Activated gamma-delta T cell treated with Interleukin-2 at 50 U/mL for 16 hours (primary cell): ENCODE results near the gene NEDD4L.

ENCODE experiments used
- DNase-seq: peaks from one replicate; pipeline ENCODE4 v3.0.0-alpha.2; 2020

The NEDD4L gene

DNA sequence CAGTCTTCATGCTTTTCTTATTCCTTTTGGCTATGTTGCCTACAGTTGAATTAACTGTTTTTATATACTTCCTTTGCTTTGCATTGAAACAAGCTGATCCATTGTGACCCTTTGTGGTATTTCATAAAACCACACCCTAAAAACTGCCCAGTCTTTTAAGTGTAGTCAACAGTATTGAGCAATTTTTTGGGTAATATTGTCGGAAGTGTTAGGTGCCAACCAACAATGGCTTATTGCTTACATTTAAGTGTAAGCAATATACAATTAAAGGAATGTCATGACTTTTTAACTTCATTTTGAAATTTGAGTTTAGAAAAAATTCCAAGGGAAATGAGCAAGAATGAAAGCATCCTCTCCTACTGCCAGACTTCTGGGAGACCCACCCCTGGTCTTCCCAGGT is 174.1 kb downstream of the NEDD4L start:
- DNase-seq, result no peak

- DNase-seq, result no peak
These were observed 177.2 kb downstream of the NEDD4L start for GRCh38 chr18:58221060-58221725.

- no peak for DNase-seq
These were observed 178.6 kb downstream of the NEDD4L start for GRCh38 chr18:58222432-58223125.

GRCh38 chr18:58223717-58224424 is 179.8 kb downstream of the NEDD4L start:
- DNase-seq, result no peak

- DNase-seq, result no peak
These were observed 180.4 kb downstream of the NEDD4L start for GRCh38 chr18:58224425-58224750.

DNA sequence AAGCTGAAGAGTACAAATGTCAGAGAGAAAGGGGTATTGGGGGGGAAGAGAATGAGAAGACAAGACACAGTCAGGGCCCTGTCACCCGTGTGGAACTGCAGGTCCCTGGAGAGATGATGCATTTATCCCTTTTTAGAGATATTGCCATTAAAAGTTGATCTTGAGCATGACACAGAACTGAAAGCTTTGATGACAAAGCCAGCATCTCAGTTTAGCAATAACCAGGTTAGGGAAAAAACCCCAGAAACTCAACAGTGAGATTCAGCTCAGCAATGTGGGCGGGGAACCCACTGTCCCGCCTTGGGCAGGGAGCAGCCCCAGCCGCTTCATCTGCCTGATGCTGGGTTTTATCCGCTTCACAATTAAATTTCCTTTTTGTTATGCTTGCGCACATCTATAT is 181.1 kb downstream of the NEDD4L start:
- DNase-seq, result no peak

GRCh38 chr18:58226429-58226828 is 182.4 kb downstream of the NEDD4L start:
- no peak for DNase-seq

- no peak for DNase-seq
These were observed 183.4 kb downstream of the NEDD4L start for GRCh38 chr18:58227361-58227930.

DNA sequence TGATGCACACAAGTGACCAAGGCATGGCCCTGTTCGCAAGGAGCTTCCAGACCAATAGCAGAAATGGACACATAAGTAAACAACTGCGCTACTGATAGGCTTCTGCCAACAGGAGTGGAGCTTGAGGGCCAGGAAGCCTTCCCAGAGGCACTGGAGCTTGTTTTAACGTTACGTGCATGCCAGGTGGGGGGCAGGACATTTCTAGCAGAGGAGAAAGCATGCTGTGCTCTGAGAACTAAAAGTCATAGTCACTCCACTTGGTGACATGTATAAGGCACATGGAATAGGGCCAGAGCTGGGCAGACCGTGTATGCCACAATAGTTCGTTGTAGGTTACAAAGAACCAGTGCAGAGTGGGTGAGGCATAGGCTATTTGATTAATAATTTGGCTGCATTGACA is 184.2 kb downstream of the NEDD4L start:
- DNase-seq, result no peak

- DNase-seq, result no peak
These were observed 184.7 kb downstream of the NEDD4L start for GRCh38 chr18:58228762-58229161.

GRCh38 chr18:58229162-58229561 is 185.1 kb downstream of the NEDD4L start:
- DNase-seq, result no peak

GRCh38 chr18:58230438-58231179 is 186.6 kb downstream of the NEDD4L start:
- DNase-seq, result no peak

DNA sequence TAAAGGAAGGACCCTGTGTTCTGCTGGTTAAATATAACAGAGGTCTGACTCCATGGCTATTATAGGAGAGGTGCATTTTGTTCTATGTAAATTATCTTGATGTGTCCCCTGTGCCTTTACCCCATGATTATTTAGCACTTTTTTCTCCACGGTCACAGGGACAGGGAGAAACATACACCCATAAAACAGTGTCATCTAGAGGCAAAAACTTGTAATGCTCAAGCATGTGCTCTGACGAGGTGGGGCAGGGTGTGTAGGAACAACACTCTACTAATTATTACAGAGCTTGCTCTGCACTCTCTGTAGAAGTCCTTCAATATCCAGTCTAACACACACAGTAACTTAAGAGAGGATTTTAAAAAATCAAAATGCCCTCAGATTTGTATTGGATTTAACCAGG is 187.9 kb downstream of the NEDD4L start:
- no peak for DNase-seq

DNA sequence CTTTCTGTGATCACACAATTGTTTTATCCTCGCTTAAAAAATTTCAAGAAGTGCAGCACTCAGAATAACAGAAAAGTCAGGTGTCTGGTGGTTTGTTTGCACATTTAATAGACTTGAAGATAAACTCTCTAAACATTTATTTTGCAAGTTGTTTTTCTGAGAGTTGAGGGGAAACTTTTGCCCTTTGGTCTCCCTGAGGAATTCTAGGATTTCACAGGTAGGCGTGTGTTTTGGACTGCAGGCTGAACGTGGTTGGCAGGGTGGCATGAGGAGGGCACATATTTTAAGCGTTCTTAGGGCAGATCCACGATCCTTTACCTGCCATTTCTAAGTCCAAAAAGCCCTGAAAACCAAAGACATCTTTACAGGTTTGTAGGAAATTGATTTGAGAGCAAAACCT is 188.6 kb downstream of the NEDD4L start:
- DNase-seq, result no peak

GRCh38 chr18:58234359-58234741 is 190.3 kb downstream of the NEDD4L start:
- no peak for DNase-seq

- no peak for DNase-seq
These were observed 191.0 kb downstream of the NEDD4L start for GRCh38 chr18:58235001-58235436.

DNA sequence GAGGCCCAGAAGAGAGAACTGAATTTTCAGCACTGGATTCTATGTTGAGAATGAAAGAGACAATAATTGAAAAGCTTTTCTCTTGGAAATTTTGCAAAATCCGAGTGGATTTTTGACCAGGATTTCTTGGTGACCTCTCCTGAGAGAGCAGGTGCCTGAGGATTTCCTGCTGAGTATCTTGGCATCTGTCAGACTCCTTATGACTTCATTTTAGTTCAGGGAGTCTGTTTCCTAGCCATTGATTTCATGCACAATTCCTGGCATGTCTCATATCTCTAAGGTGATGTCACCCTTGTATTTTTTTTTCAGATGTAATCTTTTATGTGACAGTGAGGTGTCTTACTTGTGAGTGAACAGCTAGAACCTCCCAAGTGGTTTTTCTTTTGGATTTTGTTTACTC is 195.9 kb downstream of the NEDD4L start:
- DNase-seq, result no peak

GRCh38 chr18:58241026-58241679 is 197.1 kb downstream of the NEDD4L start:
- no peak for DNase-seq

DNA sequence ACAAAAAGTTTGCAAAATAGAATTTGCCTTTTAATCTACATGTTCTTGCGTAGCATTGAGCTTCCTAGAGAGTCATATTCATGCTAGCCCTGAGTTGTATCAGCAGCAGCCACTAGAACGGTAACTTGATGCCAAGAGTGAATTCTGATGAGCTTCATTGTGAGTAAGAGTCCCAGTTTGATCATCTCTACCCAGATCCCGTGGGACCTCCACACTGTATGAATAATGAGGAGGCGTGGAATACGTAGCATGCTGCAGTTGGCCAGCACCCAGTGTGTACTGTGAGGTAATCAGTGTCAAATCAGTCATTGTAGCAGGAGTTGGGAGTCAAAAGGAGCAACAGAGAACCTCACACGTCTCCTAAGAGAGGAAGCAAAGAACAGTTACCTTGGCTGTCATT is 197.9 kb downstream of the NEDD4L start:
- no peak for DNase-seq

GRCh38 chr18:58242435-58242834 is 198.4 kb downstream of the NEDD4L start:
- no peak for DNase-seq

DNA sequence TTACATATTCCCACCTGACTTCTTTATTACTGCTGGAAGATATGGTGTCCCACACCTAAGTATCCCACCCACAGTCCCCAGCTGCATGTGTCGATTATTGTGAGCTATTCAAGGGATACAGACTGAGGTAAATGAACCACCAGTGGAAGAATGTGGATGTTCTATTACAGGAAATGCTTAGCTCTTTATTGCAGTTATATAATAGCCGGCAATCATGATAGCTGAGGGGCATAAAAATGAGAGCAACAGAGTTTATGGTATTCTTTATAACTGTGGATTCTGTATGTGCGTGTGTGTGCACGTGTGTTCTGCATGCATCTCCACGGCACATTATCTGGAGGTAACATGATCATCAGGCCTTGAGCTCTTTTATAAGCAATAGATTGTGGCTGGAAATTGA is 198.9 kb downstream of the NEDD4L start:
- DNase-seq, result no peak

DNA sequence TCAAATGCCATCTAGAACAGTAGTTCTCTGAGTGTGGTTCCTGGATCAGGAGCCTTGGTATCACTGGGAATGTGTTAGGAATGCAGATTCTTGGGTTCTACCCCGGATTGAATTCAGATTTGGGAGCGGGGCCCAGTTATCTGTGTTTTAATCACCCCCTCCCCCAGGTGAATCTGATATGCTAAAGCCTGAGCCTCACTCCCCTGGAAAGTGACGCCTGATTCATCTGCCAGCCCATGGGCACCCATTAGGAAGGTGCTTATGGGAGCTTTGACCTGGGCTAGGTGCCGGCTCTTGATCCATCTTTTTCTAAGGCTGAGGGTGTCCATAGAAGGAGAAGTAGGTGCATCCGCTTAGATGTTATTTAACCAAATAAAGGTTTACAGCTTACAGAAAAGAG is 199.4 kb downstream of the NEDD4L start:
- no peak for DNase-seq

GRCh38 chr18:58247363-58247834 is 203.4 kb downstream of the NEDD4L start:
- DNase-seq, result no peak
